OCI-LY3 (cell line): ENCODE data around the gene RAE1.

ENCODE experiments used
- H2AFZ ChIP-seq: fragments of 200-600, 300-600 bp; shearing (Covaris generic); 2 replicates; pipeline ENCODE4 v1.6.0; 2014; ENCODE audit warnings: antibody characterized with exemption, low read depth, low read length
- H3K27ac ChIP-seq: fragments of 200-600, 300-600 bp; sonication (generic); 2 replicates; pipeline ENCODE4 v1.5.1; 2014; ENCODE audit warnings: mild to moderate bottlenecking, low read length, moderate library complexity, mixed read lengths
- H3K27me3 ChIP-seq: fragments of 200-600, 300-600 bp; sonication (generic); 2 replicates; pipeline ENCODE4 v1.6.1; 2014; ENCODE audit warnings: low read depth, low read length, mixed read lengths
- H3K36me3 ChIP-seq: fragments of 200-600, 300-600 bp; sonication (generic); replicated peaks from 2 replicates; pipeline ENCODE3; 2014; ENCODE audit warnings: low read depth, low read length, mixed read lengths
- H3K4me1 ChIP-seq: fragments of 300-600, 200-600 bp; sonication (generic); 2 replicates; pipeline ENCODE4 v1.6.1; 2014; ENCODE audit warnings: low read length, mixed read lengths
- H3K4me2 ChIP-seq: fragments of 200-600, 300-600 bp; sonication (generic); 2 replicates; pipeline ENCODE4 v1.6.1; 2014; ENCODE audit warnings: low read length, mixed read lengths
- H3K4me3 ChIP-seq: fragments of 300-600, 200-600 bp; sonication (generic); 2 replicates; pipeline ENCODE4 v1.5.1; 2014; ENCODE audit warnings: antibody characterized with exemption, mild to moderate bottlenecking, low read length, moderate library complexity
- H3K79me2 ChIP-seq: fragments of 300-600, 200-600 bp; shearing (Covaris generic); 2 replicates; pipeline ENCODE4 v1.6.1; 2014; ENCODE audit warnings: mild to moderate bottlenecking, low read length, mixed read lengths
- H3K9ac ChIP-seq: fragments of 300-600, 200-600 bp; shearing (Covaris generic); 2 replicates; pipeline ENCODE4 v1.6.0; 2014; ENCODE audit warnings: mild to moderate bottlenecking, low read length, moderate library complexity
- H3K9me3 ChIP-seq: fragments of 200-600, 300-600 bp; shearing (Covaris generic); 2 replicates; pipeline ENCODE4 v1.6.1; 2014; ENCODE audit warnings: low read length, mixed read lengths; ENCODE audit not compliant: insufficient read depth
- H4K20me1 ChIP-seq: fragments of 200-600, 300-600 bp; sonication (generic); 2 replicates; pipeline ENCODE4 v1.6.1; 2016; ENCODE audit warnings: low read length, mixed read lengths; ENCODE audit not compliant: insufficient read depth
- EZH2phosphoT487 ChIP-seq: fragments of 200-600 bp; shearing (Covaris generic); IDR thresholded peaks from 2 replicates; pipeline ENCODE4 v1.6.1; 2018; ENCODE audit warnings: antibody characterized with exemption, mixed run types, low read depth
- TF ChIP-seq, protein P1 (sequence below): fragments of 200-600, 300-600 bp; sonication (generic); IDR thresholded peaks from 2 replicates; pipeline ENCODE4 v1.5.1; 2014; ENCODE audit warnings: antibody characterized with exemption, low read length, low read depth

RAE1 gene

DNA sequence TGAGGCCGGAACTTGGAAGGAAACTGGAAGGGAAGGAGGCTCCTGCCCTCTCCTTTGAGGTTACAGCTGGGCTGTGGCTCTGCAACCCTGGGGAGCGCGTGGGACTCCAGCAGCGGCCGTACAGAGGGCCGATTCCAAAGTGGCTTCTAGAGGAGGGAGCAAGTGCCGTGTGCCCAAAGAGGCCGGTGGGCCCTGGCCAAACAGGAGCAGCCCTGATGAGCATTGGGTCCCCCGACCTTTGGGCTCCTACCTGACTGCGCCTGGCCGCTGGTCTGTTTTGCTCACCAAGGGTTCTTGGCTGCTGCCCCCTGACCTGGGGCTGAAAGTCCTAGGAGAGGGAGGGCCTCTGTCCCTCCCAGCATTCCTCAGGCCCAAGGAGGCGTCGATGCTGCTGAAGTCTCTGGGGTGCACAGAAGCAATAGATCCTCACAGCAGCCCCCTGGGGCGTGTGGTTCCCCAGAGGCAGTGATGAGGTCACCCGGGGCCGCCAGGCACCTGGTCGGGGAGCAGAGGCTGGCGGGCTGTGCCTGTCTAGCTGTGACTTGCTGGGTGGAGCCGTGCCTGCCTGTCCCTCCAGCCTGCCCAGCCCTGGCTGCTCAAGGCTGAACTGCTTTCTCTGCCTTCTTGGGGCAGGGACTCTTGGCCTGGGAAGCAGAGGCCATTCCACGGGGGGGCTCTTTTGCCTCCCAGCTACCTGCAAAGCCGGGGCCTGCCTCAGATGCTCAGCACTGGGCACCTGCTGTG lies 49.9 kb downstream of the RAE1 start:
- no peak overlapping the region for H2AFZ ChIP-seq
- peak overlapping the region; percentile 77 for H3K9ac ChIP-seq
- peaks cover 97% of the 10 kb centered on the region for H3K79me2 ChIP-seq
- H3K4me3 ChIP-seq: peak overlapping the region; percentile 68
- peak overlapping the region; percentile 90 for H3K27ac ChIP-seq
- H3K27me3 ChIP-seq: no peaks in the 10 kb centered on the region
- no peak for TF ChIP-seq EZH2phosphoT487
- TF ChIP-seq, protein P1, sequence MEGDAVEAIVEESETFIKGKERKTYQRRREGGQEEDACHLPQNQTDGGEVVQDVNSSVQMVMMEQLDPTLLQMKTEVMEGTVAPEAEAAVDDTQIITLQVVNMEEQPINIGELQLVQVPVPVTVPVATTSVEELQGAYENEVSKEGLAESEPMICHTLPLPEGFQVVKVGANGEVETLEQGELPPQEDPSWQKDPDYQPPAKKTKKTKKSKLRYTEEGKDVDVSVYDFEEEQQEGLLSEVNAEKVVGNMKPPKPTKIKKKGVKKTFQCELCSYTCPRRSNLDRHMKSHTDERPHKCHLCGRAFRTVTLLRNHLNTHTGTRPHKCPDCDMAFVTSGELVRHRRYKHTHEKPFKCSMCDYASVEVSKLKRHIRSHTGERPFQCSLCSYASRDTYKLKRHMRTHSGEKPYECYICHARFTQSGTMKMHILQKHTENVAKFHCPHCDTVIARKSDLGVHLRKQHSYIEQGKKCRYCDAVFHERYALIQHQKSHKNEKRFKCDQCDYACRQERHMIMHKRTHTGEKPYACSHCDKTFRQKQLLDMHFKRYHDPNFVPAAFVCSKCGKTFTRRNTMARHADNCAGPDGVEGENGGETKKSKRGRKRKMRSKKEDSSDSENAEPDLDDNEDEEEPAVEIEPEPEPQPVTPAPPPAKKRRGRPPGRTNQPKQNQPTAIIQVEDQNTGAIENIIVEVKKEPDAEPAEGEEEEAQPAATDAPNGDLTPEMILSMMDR: no peak
- H3K36me3 ChIP-seq: peaks cover 84% of the 10 kb centered on the region
- no peaks in the 10 kb centered on the region for H3K9me3 ChIP-seq
- H3K4me1 ChIP-seq: peaks cover 58% of the 10 kb centered on the region
- peaks cover 80% of the 10 kb centered on the region for H4K20me1 ChIP-seq
- peak overlapping the region; percentile 92 for H3K4me2 ChIP-seq

DNA sequence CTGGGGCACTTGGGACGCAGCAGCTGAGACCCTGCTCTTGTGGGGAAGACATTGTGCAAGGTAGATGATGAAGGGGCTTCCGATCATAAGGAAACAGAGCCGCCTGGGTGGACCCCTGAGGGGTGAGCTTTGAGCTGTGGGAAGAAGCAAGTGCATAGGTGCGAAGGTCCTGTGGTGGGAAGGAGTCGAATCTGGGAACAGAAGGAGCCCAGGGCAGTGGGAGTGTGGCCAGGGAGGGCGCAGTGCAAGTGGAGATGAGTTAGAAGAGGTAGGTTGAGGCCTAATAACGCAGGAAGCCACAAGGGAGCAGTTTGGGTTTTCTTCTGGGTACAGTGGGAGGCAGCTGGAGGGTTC lies 50.5 kb downstream of the RAE1 start:
- no peaks in the 10 kb centered on the region for H3K27me3 ChIP-seq
- H3K9me3 ChIP-seq: no peaks in the 10 kb centered on the region
- peaks cover 53% of the 10 kb centered on the region for H3K4me1 ChIP-seq
- peak overlapping the region; percentile 77 for H3K9ac ChIP-seq
- peak overlapping the region; percentile 90 for H3K27ac ChIP-seq
- no peak overlapping the region for H2AFZ ChIP-seq
- TF ChIP-seq EZH2phosphoT487: no peak
- TF ChIP-seq, protein P1: no peak
- H3K4me3 ChIP-seq: peak overlapping the region; percentile 68
- peaks cover 97% of the 10 kb centered on the region for H3K79me2 ChIP-seq
- H4K20me1 ChIP-seq: peaks cover 80% of the 10 kb centered on the region
- peak overlapping the region; percentile 92 for H3K4me2 ChIP-seq
- peaks cover 83% of the 10 kb centered on the region for H3K36me3 ChIP-seq

DNA sequence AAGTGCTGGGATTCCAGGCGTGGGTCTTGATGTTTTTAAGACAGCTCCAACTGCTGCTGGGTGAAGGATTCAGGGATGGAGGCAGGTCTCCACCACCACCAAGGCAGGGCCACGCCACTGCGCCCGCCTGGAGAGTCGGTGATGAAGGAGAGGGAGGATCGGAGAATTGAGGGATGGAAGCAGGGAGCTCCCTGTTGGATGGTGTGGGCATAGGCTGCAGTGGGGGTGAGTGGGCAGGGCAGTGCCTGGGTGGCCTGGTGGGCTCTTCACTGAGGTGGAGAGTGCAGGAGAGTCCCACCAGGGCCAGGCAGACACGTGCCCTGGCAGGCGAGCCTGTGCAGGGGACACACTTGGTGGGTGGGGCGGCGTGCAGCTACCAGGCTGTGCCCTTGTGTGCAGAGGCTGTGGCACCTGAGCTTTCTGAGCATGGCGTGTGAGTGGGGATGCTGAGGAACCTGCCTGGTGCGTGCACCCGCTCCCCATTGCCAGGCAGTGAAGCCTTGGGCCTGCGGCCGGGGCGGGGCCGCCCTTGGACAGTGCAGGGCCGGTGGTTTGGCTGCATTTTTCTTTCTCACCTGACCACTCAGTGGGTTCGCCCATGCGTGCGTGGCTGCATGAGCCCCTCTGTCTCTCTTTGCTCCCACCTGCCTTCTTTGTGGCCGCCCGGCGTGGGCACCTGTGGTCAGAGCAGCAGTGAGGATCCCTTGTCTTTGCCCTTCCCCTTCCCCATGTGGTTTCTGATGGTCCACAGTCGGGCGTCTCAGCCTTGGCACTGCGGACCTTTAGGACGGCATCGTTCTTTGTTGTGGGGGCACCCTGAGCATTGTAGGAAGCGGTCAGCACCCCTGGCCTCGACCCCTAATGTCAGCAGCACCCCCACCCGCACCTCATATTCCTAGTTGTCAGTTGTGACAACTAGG lies 51.4 kb downstream of the RAE1 start:
- H3K4me3 ChIP-seq: no peak overlapping the region
- no peak overlapping the region for H2AFZ ChIP-seq
- H3K4me1 ChIP-seq: peaks cover 44% of the 10 kb centered on the region
- no peak for TF ChIP-seq EZH2phosphoT487
- TF ChIP-seq, protein P1: no peak
- no peak overlapping the region for H3K27ac ChIP-seq
- no peak overlapping the region for H3K9ac ChIP-seq
- H3K4me2 ChIP-seq: no peak overlapping the region
- peaks cover 88% of the 10 kb centered on the region for H3K79me2 ChIP-seq
- no peaks in the 10 kb centered on the region for H3K9me3 ChIP-seq
- no peaks in the 10 kb centered on the region for H3K27me3 ChIP-seq
- H4K20me1 ChIP-seq: peaks cover 80% of the 10 kb centered on the region
- H3K36me3 ChIP-seq: peaks cover 81% of the 10 kb centered on the region

DNA sequence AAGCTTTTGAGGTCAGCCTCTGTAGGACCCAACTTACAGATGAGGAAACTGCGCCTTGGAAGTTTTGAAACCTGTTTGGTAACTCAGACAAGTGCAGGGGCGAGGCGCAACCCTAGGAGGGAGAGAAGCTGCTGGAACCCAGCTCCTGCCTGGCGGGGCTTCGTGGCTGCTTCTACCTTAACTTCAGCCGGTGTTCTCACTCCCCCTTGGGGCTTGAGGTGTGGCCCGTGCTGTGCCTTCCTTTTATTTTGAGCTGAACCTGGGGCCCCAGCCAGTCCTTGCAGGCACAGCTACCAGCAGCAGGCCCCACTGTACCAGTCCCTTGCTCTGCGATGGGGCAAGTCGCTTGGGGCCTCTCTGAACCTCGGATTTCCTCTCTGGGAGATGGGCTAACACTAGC lies 52.2 kb downstream of the RAE1 start:
- H3K4me3 ChIP-seq: no peak overlapping the region
- H3K9me3 ChIP-seq: no peaks in the 10 kb centered on the region
- H3K79me2 ChIP-seq: peaks cover 80% of the 10 kb centered on the region
- H3K36me3 ChIP-seq: peaks cover 83% of the 10 kb centered on the region
- no peak overlapping the region for H3K4me2 ChIP-seq
- no peak overlapping the region for H3K9ac ChIP-seq
- no peak overlapping the region for H3K27ac ChIP-seq
- no peak overlapping the region for H2AFZ ChIP-seq
- H4K20me1 ChIP-seq: peaks cover 83% of the 10 kb centered on the region
- H3K27me3 ChIP-seq: no peaks in the 10 kb centered on the region
- TF ChIP-seq, protein P1: no peak
- no peak for TF ChIP-seq EZH2phosphoT487
- peaks cover 36% of the 10 kb centered on the region for H3K4me1 ChIP-seq
